GM18519 (cell line): ENCODE data around the gene SLC25A23.
"Not testable (repeated sequence)": the region's sequence is repeated elsewhere in the genome, so short reads cannot be mapped to it uniquely, and the experiment has no call there.

ENCODE experiments used
- ATAC-seq: cut with Tn5 transposase; IDR thresholded peaks from one replicate; pipeline ENCODE4 v1.9.1; 2021; ENCODE audit warnings: mild to moderate bottlenecking, moderate library complexity; ENCODE audit not compliant: unreplicated experiment, low FRiP score

The SLC25A23 gene

GRCh38 chr19:6459262-6460098 lies at the start of gene SLC25A23:
TSS of gene SLC25A23 (minus strand) at chr19:6459792. CDS start at chr19:6459628, 164 bp downstream.
- ATAC-seq, result no peak

GRCh38 chr19:6508028-6508771 lies 48.6 kb upstream of the SLC25A23 start:
- not testable (repeated sequence) for ATAC-seq

GRCh38 chr19:6503407-6504201 lies 44.0 kb upstream of the SLC25A23 start:
- ATAC-seq, result no peak

- no peak for ATAC-seq
These were observed 42.4 kb upstream of the SLC25A23 start, which contains the start of gene TUBB4A for GRCh38 chr19:6501740-6502648. TSS of gene TUBB4A (minus strand) at chr19:6502309. CDS start at chr19:6502212, 97 bp downstream.

- no peak for ATAC-seq
These were observed 41.5 kb upstream of the SLC25A23 start for GRCh38 chr19:6500837-6501739.

- ATAC-seq, result no peak
These were observed 39.6 kb upstream of the SLC25A23 start for GRCh38 chr19:6499052-6499790.

- ATAC-seq, result no peak
These were observed 38.9 kb upstream of the SLC25A23 start for GRCh38 chr19:6498294-6499036.

- no peak for ATAC-seq
These were observed 36.4 kb upstream of the SLC25A23 start for GRCh38 chr19:6495947-6496346.

- no peak for ATAC-seq
These were observed 34.9 kb upstream of the SLC25A23 start for GRCh38 chr19:6494438-6495036.

- ATAC-seq, result no peak
These were observed 32.4 kb upstream of the SLC25A23 start for GRCh38 chr19:6491802-6492592.

GRCh38 chr19:6490134-6490533 lies 30.5 kb upstream of the SLC25A23 start:
- ATAC-seq, result no peak

GRCh38 chr19:6489278-6490061 lies 29.9 kb upstream of the SLC25A23 start:
- no peak for ATAC-seq

GRCh38 chr19:6484831-6485230 lies 25.2 kb upstream of the SLC25A23 start:
- no peak for ATAC-seq

- no peak for ATAC-seq
These were observed 24.6 kb upstream of the SLC25A23 start for GRCh38 chr19:6484230-6484629.

GRCh38 chr19:6483235-6483634 lies 23.6 kb upstream of the SLC25A23 start:
- ATAC-seq, result no peak

- ATAC-seq, result no peak
These were observed 22.7 kb upstream of the SLC25A23 start for GRCh38 chr19:6482343-6482686.
